Hepatic stellate cell (primary cell): Measurements from ENCODE around the gene APBB2.

Experiments
- DNase-seq: peaks from one replicate; pipeline ENCODE4 v3.0.0; 2011; ENCODE audit warnings: low spot score

The APBB2 gene

DNA sequence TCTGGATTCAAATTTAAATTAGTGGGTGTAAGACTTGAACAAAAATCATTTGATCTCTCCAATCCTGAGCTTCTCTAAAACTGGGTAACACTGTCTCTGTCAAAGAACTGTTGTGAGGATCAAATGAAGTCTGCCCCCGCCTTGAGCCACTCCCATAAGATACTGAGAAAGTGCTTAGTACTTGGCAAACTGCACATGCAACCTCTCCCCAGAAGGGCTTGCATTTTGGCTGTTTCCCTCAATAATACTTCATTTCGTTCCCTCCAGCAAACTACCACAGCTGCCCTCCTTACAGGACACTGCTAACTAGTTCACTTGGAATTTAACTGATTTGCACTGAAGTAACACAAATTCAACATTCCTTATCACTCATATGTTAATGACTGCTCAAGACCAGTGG lies 79.8 kb downstream of the APBB2 start:
- DNase-seq: no peak

DNA sequence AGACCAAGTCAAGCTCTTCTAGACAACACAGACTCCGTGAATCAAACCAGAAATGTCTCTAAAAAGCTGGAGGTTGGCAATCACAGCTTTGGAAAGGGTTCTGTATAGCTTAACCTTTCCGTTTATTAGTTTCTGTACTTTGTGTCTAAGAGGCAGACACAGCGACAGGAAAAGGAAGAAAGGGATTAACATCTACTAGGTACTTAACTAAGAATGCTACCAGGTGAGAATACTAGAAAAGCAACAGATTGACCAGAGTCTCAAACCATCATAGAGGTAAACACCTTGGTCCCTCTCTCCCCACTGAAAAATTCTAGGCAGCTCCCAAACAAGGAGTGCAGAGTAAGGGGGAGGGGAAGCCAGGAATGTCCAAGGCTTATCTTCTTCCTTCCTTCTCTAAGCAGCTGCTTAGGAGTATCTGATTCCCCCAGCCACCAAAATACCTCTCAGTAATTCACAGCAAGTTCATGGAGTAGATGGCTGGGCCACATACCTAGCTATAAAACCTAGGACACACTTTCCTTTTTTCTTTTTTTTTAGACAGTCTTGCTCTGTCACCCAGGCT lies 80.8 kb downstream of the APBB2 start:
- no peak for DNase-seq

DNA sequence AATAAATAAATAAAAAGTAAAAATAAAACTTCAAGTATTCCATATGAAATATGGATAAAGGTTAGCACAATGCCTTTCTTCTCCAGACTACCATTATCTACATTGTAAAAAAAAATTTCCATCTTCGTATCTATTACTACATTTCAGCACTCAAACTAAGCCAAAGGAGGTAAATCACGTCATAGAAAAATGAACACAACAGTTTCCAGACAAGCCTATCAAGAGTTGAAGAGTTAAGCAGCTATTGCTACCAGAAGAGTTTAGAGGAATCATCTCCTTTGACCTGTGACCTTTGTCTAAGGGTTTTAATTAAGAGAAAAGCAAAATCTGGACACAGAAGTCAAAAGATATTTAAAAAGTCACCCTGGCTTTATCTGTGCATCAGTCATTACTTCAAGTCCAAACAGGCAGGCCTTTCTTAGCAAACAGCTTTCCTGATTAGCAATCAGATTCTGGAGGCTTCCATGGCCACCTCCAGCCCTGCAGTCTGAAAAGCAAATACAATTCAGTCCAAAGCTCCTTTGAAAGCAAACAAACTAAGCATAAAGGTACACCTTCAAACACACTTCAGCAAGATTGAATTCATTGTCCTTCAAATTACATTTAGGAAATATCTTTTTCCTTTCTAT lies 82.2 kb downstream of the APBB2 start:
- no peak for DNase-seq

DNA sequence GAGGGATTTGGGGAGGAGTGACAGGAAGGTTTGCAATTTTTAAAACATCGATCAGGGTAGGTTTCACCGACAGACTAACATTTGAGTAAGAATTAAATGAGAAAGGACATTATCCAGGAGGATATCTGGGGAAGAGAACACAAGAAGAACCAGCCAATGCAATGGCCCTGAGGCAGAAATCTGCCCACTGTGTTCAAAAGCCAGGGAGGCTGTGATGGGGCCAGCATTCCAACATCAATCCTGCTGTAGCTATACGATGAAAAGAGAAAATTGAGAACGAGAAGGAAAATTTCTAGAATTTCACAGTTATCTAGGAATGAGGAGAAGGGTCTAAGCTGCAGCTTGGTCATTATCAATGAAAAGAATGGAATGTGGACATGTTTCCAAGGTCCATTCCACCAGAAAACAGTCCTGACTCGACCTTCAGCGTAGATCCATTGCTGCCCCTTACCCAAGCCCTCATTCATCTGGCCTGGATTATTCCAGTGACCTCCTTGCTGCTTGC lies 84.4 kb downstream of the APBB2 start:
- no peak for DNase-seq

DNA sequence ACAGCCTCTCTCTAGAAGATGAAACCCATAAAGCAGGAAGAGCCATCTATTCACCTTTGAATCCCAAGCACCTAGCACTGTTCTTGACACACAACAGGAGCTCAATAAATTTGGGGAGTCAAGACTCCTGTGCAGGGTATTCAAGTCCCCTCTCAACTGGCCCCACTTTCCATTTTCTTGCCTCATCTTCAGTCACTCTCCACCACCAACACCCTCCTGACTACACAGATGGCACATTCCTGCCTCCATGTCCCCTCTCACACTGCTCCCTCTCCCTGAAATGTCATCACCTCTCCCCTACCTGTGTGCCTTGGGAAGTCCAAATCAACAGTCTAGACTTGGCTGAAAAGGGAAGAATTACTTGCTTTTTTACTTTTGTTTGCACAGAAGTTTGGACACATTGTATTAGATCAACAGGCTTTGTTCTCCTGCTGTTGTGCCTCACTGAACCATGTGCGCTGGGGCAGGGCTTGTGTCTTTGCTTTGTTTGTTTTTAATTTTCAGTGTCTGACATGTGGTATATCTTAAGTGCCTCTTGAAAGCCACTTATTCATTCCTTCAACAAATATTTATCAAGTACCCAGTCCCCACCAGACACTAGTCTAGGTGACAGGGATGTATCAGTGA lies 85.1 kb downstream of the APBB2 start:
- no peak for DNase-seq

DNA sequence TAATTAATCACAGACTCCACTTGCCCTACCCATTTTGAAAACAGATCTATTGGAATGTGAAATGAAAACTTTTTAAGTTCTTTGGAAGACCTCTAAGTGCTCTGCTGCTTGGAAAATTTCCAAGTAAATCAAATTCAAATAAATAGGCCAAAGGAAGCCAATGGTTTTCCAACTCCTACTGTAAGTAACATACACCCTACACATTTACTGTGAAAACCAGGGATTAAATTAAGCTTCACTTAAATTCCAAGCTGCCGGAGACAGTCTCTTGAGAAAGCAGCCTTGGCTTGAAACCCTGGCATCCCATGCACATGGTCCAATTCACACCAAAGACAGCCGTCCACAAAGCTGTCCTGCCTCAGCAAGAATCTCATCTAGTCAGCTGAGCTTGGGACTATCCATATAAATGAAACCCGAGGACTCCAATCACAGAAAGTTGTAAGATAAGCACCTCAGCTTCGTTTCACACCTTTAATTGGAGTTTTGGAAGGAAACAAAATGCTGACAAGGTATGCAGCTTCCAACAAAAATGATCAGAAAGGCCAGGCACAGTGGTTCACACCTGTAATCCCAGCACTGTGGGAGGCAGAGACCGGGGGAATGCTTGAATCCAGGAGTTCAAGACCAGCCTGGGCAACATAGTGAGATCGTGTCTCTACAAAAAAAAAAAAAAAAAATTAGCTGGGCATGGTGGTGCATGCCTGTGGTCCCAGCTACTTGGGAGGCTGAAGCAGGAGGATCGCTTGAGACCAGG lies 88.6 kb downstream of the APBB2 start:
- DNase-seq: no peak

DNA sequence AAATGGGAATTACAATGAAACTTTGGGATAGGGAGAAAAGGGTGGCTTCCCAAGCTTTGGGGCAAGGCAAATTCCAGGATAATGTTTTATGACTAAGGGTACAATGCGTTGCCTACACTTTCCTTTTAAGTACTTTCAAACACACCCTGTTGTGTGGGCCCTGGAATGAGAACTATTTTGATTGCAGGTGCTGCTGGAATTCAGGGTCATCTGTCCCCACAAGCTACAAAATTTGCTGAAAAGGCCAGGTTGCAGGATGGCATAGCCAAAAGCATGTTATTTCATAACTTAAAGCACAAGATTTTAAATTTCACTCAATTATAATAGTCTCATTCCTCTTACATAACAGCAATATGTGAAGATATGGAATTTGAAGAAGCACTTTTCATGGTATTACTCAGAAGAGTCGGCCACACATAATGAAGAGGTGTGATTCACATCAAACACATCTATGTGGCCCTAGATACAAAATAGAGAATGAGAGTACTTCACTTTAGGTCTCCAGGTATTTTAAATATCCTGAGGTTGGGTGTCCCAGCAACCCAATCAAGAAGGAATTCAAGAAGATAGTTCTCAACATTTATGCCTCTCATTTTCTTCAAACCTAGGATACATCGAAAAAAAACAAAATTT lies 89.3 kb downstream of the APBB2 start:
- DNase-seq: peak; percentile 17

DNA sequence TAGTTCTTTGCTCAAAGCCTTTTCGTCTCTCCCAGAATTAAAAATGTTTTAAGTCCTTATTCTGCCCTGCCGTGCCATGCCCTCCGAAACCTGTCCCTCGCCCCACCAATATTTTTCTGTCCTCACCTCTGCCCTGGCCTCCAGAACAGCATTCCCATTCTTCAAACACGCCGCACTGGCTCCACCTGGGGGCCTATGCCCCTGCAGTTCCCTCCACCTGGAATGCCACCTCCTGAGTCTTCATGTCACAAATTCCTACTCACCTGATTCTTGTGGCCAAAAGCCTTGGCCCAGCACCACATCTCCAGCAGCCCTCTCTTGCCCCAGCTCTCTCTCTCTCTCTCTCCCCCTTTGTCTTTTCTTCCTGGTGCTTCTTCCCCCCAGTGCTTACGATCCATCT lies 91.6 kb downstream of the APBB2 start:
- no peak for DNase-seq

DNA sequence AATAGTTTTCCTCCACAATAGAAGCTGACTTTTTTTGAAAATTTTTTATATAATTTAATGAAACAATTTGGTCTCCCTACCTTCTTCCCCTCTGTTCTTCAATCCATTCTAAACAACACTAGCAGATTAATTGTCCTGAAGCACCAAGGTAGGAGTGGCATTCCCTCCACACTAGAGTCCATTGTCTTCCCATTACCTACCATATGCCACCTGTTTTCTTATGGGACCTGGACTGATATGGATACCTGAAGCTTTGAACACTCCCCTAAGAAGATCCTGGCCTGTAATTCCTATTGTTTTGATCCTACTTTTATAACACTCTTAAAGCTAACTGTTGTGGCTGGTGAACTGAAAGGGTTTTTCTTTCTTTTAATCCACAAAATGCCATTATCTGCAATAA lies 92.0 kb downstream of the APBB2 start:
- DNase-seq: no peak

DNA sequence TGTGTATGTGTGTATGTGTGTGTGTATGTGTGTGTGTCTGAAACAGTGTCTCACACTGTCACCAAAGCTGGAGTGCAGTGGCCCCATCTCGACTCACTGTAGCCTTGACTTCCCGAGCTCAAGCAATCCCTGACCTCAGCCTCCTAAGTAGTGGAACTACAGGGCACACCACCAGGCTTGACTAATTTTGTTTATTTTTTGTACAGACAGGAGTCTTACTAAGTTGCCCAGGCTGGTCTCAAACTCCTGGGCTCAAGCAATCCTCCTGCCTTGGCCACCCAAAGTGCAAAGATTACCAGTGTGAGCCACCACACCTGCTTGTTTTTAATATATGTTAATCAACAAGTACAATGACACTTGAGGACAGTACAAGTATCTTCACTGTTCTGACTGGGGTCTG lies 92.4 kb downstream of the APBB2 start:
- DNase-seq: no peak

DNA sequence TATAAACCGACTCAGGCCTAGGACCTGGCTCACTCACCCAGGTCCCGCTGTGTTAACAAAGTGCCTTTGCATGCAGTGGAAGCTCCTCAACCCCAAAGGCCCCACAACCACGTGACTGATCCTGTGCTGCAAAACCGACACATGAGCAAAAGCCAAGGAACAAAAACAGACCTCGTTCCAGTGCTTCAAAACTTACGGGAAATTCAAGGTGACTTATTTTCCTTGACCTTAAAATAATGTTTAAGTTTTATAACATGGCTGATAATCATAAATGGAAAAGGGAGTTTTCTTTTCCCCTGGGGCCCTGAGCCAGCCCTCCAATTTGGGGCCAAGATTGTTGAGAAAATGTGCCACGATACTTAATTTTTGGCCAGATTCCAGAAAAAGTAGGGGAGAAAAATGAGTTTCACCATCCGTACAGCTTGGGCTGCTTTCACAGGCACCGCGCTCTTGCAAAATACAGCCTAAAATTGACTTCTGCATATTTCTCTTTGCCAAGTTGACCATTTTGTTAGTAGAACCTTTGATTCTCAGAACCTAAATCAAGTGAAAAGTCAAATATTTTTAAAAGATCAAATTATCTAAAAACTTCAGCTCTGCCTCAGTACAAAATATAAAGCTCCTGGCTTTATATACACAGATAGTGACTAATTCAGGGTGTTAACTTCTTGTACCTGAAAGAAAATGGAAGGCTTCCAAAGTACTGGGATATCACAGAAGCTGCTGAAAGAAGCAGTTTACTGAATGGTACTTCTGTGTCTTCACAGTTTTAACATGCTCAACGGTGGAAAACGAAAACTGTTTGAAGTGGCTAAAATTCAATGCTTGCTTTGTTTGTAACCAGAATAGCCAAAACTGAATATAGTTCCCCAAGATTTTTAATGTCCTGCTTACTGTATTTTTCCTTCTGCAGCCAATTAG lies 93.8 kb downstream of the APBB2 start:
- DNase-seq: peak; percentile 21

DNA sequence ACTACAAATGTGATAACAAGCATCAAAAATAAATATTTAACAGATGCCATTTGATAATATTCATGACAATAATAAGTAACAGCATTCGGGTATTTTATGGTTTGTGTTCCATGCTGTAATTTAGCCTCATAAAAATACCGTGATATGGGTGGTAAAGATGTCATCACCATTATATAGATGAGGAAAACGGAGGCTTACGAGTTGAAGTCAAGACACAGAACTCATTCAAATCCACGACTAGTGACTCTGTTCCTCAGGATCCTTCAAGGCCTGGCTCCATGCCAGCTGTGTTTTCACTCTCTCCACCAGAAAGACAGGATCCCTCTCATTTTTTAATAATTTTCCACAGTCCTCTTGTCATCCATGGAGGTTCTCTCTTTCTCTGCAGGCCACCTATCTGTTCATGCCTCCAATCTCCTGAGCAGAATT lies 94.5 kb downstream of the APBB2 start:
- no peak for DNase-seq

DNA sequence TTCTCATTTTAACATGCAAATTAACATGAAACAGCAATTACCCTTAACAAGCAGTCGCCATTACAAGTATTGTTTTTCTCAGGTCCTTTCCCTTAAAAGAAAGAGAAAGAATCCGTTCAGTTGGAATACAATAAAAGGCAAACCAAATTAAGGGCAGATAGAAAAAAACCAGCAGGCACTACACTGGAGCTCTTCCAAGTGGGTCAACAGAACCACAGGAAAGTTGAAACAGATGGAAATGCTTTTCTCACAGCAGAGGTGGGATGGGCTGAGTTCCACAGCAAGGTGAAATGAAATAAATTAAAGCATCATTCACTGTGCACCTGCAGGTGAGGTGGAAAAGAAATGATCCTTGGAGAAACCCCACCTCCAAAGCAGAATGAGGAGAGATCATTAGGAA lies 102.6 kb downstream of the APBB2 start:
- DNase-seq: no peak

DNA sequence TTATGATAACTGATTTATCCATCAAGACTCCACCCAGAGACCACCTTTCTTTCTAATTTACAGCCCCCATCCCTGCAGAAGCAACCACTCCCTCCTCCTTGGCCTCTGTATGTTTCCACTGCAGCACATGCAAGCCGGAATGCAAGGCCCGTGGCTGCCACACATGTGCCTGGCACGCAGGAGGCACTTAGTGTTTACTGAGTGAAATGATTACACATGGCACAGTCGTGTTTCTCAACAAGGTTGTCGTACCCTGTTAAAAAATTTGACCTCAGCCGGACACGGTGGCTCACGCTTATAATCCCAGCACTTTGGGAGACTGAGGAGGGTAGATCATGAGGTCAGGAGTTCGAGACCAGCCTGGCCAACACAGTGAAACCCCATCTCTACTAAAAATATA lies 104.3 kb downstream of the APBB2 start:
- DNase-seq: no peak

DNA sequence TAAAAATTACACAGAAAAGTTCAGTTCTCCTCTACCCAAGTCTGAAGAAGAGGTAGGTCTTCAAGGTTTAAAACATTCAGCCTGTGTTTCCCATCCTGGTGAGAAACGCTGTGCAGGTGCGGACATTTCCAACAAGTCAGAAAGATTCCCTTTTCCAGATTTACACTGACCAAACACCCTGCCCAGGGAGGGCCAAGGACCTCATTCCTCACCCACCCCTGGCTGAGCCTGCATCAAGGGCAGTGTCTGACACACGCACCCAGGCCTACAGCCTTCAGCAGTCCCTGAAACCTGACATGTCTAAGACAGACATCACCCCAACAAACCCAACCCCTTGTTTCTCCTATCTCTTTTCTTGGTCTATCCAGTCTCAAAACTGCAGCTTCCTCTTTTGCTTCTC lies 105.9 kb downstream of the APBB2 start:
- no peak for DNase-seq

DNA sequence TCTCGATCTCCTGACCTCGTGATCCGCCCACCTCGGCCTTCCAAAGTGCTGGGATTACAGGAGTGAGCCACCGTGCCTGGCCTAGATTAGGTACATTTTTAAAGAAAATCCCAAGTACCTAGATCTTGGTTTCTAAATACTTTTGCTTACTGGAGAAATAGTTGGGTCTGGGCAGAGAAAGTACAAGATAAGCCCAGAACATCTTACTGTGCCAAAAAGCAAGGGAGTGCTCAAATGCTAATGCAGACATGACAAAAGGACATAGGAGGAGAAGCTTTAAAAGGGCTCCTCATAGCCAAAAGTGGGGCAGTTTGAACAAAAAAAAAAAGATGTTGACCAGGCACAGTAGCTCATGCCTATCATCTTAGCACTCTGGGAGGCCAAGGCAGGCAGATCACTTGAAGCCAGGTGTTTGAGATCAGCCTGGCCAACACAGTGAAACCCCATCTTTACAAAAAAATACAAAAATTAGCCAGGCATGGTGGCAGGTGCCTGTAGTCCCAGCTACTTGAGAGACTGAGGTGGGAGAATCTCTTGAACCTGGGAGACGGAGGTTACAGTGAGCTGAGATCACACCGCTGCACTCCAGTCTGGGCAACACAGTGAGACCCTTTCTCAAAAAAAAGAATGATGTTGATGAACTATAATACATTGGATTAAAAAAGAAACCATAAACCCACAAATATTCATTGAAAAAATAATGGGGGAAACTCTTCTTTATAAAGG lies 107.5 kb downstream of the APBB2 start:
- no peak for DNase-seq

DNA sequence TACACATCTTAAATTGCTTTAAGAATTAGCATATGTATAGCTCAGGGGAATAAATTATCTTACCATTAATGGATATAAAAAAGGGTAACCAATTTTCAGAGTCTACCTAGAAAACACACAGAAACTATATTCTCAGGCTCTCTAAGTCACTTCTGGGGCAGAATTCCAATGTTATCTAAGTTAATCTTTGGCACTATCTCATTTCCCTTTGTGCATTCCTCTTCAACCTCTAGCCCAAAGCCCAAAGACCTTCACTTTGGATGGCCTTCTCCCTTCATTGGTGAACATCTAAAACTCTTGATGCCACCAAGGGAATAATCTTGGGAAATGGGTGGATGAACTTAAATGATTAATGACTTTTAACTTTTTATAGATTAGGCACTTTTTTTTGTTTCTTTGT lies 108.3 kb downstream of the APBB2 start:
- no peak for DNase-seq

DNA sequence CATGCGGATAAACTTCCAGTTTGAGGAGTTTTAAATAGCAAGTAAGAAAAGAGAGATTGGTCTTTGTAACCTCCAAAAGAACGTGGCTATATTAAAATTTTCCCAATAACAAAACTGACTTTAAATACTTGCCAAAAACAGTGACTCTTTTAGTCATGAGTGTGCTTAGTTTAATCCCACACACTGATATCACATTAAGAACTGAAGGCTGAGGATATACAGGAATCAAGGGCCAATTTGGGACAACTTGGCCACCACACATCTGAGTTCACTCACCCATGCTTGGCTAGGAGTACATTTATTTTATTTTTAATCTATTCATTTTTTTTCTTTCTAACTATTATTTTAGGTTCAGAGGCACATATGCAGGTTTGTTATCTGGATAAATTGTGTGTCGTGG lies 110.2 kb downstream of the APBB2 start:
- DNase-seq: no peak

DNA sequence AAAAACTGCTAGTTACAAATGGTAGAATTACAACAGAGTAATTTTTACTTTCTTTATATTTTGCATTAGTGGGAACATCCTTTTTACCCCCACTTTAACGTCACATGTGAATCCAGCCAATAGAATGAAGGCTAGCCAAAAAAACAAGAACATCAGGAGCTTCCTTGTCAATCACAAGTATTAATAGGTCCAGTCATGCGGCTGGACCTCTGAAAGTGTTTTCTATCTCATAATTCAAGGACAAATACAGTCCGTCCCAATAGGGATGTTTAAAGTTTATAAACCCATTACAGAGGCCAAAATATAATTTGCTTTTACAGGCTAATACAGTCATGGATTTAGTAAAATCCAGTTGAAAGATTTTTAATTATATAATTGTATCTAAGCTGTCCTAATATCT lies 110.7 kb downstream of the APBB2 start:
- DNase-seq: no peak

DNA sequence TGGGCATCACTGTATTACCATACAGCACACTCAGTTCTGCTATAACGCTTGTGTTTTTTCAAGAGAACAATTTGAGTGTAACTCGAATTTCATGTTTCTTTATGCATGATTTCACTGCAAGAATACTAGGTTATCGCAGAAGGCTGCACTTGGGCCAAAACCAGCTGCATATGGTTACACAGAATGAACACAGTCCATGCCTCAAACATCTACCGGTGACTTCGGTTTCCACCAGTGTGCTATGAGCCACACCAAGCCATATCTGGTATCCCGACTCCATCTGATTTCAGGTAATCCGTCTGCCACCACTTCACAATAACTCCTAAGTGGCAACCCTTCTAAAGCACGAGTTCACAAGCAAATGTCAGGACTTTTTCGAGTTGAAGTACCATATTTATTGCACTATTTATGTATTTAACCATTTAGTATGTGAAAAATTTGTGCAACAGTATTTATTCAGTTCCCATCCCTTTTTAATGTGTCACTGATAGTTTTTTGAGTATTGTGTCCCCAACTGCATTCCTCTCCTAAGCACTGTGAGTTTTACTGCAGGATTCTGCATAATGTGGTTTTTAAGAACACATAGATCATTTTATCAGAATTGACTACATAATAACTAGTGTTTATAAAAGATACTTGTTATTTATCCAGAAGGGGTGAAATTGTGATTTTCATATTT lies 111.8 kb downstream of the APBB2 start:
- DNase-seq: no peak
